SK-N-MC (cell line): ENCODE data around the gene HIBADH.

Experiments used
- FOXP2 ChIP-seq: optimal IDR thresholded peaks from 2 replicates; pipeline ENCODE3; 2011; ENCODE audit warnings: mild to moderate bottlenecking, moderate library complexity; ENCODE audit not compliant: insufficient read depth; ENCODE audit errors: extremely low read length, control extremely low read depth
- POLR2AphosphoS5 ChIP-seq: IDR thresholded peaks from 2 replicates; pipeline ENCODE4 v1.6.1; 2012; ENCODE audit warnings: mild to moderate bottlenecking, low read depth, low read length, borderline replicate concordance

- no peak for TF ChIP-seq POLR2AphosphoS5
- TF ChIP-seq FOXP2, result no peak
Measured at GRCh38 chr7:27576360-27576944, 86.2 kb downstream of the HIBADH start.
